Nucleus accumbens (tissue), 56 donors: ENCODE measurements around the gene NNAT.

Source experiments
- DNase-seq, 56 donors: peaks; one replicate each; lab custom pipeline; 2025; lab: John Stamatoyannopoulos, UW

NNAT gene

GRCh38 chr20:37500311-37500710 lies 20.7 kb upstream of the NNAT start:
- DNase-seq, result no peak

DNA sequence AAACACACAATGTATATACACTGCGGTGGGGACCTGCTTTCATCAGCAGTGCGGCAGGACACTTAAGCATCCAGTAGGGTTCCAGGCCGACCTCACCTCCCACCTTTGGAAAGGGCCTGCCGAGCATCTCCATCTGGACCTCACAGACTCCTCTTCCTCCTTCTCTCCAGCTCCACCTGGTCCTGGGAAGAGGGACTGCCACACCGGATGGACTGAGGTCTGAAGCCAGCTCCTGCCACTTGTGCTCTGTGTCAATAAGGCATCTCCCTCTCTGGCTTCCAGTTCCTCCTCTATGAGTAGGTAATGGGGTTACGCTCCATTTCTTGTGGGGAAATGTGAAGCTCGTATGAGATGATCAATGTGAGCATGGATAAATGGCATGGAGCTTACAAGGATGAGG lies 19.1 kb upstream of the NNAT start:
- no peak for DNase-seq

DNA sequence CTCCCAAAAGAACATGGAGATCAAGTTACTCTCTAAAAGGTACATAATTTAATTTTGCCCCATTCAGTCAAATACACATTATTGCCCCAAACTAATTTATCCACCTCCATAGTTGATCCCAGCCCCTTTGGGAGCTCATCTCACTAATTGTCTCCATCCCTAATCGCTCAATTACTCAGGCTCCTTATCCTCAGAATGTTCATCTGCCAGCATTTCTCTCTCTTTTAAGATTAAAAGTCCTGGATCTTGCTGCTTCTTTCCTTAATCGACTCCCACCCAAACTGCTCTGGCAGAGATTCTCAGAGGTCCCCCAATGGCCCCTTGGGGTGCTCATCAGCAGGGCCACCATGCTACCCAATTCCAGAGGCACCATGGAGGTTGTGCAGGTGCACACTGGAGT lies 18.4 kb upstream of the NNAT start:
- no peak for DNase-seq

DNA sequence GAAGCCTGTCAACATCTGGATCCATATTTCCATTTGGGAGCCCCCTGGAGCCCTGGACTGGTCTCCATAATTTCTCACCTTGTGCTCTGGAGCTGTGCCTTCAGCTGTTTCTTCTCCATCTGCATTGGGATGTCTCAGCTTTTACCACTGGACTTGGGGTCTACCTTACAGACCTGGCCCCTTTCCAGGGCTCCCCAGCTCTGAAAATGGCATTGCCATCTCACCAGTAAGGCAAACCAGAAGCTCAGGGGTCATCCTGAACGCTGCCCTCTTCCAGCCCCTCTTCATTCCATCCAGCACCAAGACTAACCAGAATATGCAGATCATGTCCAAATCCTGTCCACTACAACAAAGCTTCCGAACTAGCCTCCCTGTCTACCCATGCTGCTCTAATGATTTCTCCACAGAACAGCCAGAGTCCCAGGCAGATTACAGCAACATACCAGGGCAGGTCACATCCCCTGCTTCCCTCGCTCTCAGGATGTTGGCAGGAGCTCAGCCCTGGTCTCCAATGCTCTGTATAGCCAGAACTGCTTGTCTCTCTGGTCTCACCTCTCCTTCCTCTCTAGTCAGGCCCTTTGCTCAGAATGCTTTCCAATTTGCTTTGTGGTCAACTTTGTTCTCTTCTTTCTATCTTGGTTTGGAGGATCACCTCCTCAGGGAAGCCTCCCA lies 17.7 kb upstream of the NNAT start:
- no peak for DNase-seq

DNA sequence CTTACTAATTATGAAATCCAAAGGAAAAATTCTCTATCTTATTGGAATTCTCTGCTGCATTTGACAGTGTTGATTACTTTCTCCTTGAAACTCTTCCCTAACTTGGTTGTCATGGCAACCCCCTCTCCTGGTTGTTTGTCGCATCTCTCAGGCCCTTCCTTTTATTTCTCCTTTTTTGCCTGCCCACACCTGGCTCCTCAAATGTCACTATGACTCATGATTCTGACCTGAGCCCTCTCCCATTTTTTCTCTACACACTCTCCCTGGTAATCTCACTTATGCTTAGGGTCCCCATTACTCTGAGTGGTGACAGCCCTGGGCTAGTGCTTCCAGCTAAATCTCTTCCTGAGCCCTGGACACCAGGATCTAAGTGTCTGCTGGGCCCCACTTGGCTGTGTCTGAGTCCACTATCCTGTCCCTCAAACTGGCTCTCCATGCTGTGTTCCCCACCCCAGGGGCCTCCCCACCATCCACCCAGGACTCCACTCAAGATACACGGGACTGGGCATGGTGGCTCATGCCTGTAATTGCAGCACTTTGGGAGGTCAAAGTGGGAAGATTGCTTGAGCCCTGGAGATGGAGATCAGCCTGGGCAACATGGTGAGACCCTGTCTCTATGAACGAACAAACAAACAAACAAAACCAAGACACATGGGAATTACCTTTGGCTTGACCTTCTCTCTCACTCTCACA lies 16.5 kb upstream of the NNAT start:
- peak in 3 of 56 donors; percentile 21 to 24 (median 21) for DNase-seq

GRCh38 chr20:37505263-37506151 lies 15.5 kb upstream of the NNAT start:
- no peak for DNase-seq

DNA sequence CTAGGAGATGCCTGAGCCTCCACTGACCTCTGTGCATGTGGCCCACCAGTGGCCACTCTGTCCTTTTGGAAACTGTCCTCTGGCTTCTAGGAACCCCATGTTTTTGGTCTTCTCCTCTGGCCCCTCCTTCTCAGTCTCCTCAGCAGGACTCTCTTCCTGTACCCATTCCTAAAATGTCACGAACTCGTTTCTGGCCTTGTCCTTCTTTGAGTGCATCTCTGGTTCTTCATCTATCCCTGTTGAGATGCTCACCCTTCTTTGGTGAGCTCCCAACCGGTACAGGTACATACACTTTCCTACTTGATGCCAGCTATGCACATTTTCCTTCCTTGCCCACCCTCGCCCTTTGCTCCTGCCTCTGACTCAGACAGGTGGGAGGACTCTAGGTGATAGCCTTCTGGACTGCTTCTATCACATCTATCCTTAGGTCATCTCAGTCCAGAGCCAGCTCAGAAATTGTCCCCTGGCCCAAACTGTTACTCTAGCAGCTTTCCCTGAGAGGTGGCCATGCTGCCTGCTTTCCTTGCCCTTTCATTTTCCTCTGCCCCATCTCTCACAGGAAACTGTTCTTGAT lies 14.8 kb upstream of the NNAT start:
- no peak for DNase-seq

DNA sequence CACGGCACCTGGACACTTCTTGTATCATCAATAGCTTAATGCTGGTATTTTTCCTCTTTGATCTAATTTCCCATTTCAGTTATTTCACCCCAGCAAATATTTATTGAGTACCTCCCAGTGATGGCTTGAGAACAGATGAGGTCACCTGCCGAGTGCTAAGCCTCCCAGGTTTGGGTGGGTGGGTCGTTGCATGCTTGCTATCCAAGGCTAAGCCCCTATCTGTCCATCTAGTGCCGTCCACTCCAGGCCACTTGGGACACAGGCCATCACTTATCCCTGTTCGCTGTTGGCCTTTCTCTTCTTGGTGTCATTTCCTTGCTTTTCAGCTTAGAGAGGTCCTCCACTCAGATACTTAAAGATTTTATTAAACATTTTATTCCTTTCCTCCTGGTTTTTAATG lies 10.8 kb upstream of the NNAT start:
- DNase-seq, result no peak

GRCh38 chr20:37511610-37512275 lies 9.3 kb upstream of the NNAT start:
- no peak for DNase-seq

GRCh38 chr20:37513779-37514359 lies 7.2 kb upstream of the NNAT start:
- DNase-seq, result no peak

DNA sequence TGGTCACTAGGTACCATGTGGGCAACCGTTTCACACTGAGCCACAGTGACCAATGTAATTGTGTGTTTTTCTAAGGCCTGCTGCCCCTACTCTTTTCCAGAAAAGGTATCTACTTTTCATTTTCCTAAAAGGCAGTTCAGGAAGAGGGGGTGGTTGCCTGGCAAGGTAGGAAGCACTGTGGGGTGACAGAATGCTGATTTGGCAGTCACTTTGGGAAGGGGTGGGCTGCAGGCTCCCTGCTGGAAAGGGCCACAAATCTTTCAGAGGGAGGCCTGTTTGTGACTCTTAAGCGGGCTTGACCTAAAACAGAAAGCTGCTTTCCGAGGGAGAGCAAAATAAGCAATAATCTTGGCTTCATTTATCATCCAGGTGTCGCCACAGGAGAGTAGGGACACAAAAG lies 5.2 kb upstream of the NNAT start:
- DNase-seq, result no peak

DNA sequence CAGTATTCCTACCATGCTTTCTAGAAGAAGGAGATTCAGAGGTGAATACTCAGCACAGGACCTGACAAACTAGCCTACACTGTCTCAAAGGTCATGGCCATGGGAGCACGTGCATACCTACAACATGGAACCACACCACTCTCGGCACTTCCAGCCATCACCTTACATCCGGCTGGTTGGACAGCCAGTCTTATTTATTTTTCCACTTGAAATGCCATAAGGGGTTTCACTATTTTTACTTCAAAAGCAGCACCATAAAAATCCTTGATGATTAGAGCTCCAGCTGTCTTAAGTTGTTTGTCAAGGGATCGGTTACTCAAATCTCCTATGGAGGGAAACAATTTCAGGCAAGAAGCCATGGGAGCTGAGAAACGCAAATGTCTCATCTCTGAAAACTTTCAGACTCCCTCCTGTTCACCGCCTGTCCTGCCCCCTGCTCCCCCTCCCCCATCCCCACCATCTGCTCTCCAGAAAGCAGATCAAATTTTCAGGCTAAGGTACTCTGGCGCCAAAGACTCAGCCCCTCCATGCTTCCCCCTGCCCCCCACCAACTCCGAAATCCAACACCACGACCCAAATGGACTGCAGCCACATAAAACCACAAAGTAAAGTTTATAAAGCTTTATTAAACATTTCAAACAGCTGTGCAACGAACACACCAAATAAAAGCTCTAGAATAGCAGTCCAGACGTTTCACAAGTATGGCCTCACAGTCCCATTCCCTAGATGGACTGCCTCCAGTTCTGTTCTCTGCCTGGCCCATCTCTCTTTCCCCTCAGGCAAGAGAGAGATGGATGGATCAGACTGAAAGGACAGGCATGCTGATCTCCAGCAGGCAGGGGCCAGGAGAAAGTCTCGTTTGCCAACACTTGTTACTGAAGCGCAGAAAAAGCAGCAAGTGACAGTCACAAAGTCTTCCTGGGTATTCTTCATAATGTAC lies 4.0 kb upstream of the NNAT start:
- DNase-seq, result no peak

DNA sequence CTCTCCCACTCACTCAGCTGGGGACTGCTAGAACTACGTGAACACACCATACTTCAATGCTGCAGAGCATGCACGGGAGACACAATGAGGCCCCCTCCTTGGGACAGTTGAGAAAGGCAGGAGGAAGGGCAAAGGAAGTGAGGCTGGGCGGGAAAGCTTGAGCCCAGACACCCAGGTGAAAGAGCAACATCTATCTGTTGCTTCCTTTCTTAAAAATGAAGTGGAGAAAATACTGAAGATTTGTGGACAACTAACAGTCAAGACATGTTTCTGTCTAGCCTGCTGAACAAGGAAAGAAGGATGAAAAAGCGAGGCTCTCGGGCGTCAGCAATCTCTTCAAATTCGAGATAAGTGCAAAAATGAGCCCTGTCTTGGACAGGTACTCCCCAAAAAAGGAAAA lies 3.0 kb upstream of the NNAT start:
- no peak for DNase-seq

DNA sequence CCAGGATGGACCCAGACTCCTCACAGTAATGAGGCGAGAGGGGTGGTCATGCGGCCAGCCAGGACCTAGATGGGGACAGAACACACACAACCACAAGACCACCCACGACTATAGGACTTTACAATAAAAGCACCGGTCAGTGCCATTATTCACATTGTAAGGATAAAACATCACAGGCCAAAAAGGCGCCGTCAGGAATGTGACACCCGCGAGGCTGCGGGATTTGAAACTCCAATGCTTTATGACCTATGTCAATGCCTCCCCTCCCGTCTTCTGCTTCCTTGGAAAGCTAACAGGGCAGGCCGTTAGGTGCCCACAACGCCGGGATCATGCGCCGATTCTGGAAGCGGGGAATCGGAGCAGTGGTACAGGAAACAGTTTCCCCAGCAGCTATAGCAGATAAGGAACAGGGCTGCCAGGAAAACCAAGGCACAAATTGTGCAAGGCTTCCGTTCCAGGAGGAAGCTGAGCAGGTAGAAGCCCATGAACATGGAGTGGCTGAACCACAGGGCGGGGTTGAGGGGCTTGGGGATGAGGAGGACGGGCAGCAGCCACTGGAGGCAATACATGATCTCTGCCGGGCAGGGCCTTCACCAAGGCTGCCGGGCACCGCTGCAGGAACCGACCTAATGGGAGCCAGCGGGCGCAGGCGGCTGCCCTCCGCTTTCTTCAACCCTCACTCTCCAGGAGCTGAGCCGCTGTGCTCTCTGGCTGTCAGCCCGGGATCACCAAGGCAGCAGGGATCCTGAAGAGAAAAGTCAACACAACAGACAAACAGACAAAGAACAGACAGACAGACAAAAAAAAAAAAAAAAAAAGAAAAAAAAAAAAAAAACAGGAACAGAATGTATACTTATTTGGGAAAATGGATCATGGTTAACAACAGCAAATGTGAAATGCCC lies 2.2 kb upstream of the NNAT start:
- DNase-seq, result peak in 24 of 56 donors; percentile 5 to 70 (median 25)

DNA sequence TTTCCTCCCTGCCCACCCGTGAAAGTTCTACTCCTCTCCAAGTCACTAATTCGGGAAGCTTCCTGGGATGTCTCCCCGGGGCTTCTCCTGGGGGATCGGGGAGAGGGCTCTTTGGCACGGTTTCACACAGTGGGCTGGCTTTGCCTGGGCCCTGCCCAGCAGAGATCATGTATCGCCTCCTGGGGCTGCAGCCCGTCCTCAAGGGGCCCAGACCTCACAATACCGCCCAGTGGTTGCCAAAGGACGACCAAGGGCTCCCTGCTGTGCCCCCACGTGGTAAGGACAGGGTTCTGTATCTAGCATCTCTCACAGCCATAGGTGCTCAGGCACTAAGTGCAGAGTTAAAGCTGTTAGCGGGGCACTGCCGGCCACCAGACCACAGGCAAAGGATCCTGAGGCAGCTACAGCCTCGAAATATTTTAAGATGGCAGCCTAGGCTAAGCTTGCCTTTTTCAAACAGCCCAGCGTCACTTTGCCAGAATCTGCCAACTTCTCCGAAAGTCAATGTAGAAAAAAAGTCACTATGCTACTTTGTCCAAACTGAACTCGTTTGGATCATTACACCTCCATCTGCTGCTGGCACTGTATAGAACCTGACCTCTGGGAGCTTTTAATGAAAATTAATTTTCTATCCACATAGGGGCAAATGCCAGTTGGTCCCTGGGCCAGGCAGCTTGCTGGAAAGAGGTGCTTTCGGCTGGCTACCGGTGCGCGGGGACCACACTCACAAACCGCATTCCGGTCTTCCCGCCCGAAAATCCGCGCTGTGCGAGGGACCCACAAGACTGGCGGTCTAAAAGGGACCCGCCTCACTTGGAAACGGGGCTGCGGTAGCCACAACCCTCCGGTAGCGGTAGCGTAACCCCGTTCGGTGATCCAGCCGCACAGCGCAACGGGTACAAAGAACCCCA lies 1.3 kb upstream of the NNAT start:
- DNase-seq, result peak in 12 of 56 donors; percentile 13 to 53 (median 21)

GRCh38 chr20:37520419-37520955 lies 563 bp upstream of the NNAT start:
- peak in 6 of 56 donors; percentile 12 to 51 (median 39) for DNase-seq
